HG03139 (cell line): ENCODE data around the gene NALCN.

Experiments used
- ATAC-seq: cut with Tn5 transposase; IDR thresholded peaks from one replicate; pipeline ENCODE4 v1.9.1; 2021; ENCODE audit not compliant: unreplicated experiment

The NALCN gene

DNA sequence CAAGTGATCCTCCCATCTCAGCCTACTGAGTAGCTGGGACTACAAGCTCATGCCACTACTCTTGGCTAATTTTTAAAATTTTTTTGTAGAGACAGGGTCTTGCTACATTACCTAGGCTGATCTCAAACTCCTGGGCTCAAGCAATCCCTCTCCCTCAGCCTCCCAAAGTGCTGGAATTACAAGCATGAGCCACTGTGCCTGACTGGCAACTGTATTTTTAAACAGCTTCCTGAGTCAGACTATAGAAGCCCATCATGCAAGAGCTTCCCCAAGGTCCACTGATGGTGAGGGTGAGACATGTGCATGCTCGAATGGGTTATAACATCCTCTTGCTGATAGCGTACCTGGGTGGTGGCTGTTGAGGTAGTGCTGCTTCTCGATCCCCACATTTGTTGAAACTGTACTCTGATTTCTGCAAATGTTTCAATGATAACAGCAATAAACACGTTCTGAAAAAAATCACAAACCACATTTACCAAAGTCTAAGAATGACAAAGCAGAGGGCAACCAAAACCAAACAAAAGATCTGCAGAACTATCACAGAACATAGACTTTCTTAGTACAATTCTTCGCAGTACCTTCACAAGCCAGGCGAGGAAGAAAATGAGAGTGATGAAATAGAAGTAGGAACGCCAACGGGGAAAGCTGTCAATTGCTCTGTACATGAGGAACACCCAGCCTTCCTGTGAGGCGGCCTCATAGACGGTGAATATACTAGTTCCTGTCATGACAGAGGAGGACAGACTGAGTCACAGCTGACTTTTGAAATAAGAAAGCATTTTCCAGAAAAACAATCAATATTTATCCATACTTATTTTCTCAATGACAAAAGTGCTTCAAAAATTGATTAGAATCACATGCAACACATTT is 124.4 kb downstream of the NALCN start:
- no peak for ATAC-seq

DNA sequence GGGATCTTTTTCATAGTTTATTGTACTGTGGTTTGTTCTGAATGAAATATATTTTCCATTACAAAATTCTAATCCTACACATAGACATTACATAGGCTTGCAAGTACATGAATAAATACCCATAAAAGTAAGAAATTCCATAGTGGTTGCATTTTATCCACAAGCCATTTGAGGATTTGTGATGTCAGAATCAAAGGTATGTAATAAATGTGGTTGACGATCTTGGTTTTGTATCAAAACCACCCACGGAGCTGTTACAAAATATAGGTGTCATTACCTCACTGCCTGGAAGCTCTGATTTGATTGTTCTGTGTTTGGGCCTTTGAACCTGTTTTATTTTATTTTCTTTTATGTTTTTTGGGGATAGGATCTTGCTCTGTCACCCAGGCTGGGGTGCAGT is 125.1 kb downstream of the NALCN start:
- no peak for ATAC-seq

DNA sequence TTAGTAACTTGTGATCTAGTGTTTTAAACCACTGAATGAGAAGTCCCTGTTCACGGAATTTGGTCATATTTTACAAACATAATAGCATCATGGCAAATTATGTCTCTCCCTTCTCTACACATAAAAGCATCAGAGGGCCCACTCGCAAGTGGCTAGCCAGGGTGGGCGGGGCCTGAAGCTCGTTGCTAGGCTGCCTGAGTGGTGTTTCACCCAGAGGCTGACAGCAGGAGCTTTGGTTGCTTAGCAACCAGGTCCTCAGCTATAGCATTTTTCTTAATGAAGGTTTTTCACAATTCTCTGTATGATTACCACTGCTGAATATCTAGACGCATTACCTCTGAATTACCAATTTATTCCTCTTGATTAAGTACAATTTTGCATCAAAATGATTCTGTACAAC is 126.5 kb downstream of the NALCN start:
- ATAC-seq, result no peak

DNA sequence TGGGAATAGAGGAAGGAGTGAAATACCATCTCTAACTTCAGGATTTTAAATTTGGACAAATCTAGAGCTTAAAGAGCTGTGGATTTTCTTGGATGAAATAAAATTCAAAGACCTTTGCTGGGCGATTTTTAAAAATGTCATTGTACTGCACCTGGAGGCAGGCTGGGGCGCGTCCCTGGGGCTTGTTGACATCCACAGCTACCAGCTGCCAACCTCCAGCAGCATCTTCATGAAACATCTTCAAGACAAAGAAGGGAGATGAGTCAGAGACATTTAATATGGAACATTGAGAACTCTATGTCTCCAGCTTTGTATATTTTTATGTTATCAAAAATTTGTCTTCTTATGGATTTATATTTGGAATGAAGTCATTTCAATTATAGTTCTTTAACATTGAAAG is 132.5 kb downstream of the NALCN start:
- ATAC-seq, result no peak

GRCh38 chr13:101272886-101273285 is 143.4 kb downstream of the NALCN start:
- no peak for ATAC-seq

DNA sequence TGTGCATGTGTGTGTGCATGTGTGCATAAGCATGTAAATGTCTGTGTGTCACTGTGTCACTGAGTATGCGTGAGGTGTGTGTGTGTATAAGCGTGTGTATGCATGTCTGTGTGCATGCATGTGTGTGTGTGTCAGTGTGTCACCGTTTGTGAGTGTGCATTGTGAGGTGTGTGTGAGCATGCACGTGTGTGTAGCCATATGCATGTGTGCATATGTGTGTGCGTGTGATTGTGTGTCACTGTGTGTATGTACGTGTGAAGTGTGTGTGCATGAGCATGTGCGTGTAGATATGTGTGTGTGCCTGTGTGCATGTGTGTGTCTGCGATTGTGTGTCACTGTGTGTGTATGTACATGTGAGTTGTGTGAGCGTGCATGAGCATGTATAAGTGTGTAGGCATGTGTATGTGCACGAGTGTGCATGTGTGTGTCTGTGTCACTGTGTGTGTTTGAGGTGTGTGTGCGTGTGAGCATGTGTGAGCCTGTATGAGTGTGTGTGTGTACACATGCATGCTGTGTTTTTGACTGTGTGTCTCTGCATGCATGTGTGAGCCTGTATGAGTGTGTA is 144.5 kb downstream of the NALCN start:
- no peak for ATAC-seq

GRCh38 chr13:101267656-101268055 is 148.7 kb downstream of the NALCN start:
- ATAC-seq, result no peak

DNA sequence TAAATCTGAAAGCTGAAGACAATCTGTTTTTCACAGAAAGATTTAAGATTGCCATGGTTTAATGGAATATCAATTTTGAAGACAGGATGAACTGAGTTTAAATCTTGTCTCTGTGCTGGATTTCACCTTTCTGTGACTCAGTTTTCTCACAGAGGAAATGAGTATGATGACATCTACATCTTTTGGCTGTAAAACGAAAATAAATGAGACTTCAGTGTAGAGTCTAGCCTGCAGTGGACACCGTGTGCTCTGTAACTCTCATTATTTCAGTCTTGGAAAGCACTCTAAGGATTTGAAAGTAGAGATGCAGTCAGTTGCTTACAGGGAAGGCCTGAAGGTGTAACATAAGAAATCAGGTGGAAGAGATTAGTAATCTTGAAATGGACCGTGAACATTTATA is 150.4 kb downstream of the NALCN start:
- no peak for ATAC-seq

DNA sequence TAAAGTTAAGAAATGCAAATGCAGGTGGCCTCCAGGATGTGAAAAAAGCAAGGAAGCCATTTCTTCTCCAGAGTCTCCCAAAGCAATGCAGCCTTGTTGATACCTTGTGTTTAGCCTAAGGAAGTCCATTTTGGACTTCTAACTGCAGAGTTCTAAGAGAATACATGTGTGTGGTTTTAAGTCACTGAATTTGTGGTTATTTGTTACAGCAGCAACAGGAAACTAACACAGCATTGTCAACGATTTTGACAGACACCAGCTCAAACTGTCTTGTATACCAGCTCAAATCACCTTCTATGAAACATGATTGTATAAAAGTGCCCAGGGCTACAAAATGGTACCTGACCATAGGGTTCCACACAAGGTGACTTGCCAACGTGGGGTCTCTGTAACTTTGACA is 151.4 kb downstream of the NALCN start:
- no peak for ATAC-seq

- peak; percentile 65 for ATAC-seq
These were observed 154.0 kb downstream of the NALCN start for GRCh38 chr13:101262306-101262705.

DNA sequence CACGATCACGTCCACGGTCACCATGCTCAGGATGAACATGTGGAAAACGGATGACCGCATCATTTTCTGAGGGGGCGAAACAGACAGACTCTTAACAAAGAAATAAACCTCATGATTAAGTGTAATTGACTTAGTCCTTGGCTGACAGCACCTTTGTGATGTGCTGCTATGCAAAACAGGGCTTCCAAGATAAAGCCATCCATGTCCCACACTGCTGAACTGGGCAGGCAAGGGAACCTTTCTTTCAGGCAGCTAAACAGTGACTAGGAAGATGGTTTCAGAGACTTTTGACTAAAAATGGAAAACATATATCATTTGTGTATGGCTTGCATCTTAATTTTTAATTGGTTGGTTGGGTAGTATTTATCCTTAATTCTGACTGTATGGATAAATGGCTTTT is 157.8 kb downstream of the NALCN start:
- ATAC-seq, result no peak

DNA sequence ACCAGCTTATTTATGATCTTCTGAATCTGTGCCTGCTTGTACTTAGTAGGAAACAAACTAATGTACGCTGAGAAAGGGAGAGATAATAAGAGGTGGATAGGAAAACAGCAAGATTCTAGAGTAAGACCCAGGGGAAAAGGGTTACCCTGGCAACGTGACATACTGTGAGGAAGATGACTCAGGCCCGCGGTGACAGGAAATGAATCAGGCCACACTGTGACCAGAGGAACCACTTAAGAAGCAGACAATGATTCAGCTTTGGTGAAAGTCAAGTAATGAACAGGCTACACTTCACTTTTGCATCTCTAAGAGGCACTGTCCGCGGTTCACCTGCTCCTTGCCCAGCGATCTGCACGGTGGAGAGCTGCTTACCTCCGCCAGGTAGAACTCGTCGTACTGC is 158.2 kb downstream of the NALCN start:
- ATAC-seq, result peak; percentile 97

- no peak for ATAC-seq
These were observed 167.4 kb downstream of the NALCN start for GRCh38 chr13:101248739-101249514.

DNA sequence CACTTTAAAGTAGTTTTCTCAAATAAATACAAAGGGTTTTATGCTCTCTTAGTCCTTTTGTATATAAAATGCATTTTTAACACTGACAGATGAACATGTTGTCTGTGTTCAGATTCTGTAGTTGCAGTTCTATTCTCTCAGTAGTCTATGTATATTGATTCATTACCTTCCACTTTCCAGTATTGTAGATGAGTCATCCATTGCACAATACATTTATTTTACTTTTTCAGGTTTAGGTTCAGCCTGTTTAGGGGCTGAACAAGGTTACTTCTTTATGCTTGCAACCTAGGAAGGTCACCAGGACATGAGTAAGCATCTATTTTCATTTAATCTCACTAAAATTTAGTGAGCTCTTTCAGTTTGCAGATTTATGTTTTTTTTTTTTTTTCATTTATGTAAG is 173.6 kb downstream of the NALCN start:
- no peak for ATAC-seq

- ATAC-seq, result no peak
These were observed 177.8 kb downstream of the NALCN start for GRCh38 chr13:101238555-101238954.

GRCh38 chr13:101231751-101232428 is 184.4 kb downstream of the NALCN start:
- ATAC-seq, result no peak

DNA sequence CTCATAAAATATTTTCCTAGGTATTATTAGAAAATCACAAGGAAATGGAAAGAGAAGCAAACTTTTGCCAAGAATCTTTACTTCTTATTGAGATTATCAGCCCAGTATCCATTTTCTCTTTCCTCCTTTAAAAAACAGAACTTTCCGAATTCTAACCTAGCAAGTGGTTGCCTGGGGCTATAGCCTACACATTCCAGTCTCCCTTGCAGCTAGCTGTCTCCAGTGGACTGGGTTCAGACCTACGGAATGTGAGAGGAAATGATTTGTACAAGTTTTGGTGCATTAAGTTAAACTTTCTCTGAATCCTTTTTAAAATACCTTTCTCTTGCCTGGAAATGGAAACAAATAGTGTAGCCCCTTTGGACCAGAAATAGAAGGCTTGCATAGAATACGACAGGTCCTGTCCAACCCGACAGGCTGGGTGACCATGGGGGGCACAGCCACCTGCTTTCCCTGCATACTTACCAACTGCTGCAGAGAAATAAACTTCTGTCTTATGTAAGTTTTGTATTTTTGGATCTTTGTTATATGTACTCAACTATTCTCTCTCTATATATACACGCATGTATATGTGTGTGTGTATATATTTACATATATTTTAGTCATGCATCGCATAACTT is 185.9 kb downstream of the NALCN start:
- no peak for ATAC-seq

- no peak for ATAC-seq
These were observed 196.6 kb downstream of the NALCN start for GRCh38 chr13:101219609-101220265.

DNA sequence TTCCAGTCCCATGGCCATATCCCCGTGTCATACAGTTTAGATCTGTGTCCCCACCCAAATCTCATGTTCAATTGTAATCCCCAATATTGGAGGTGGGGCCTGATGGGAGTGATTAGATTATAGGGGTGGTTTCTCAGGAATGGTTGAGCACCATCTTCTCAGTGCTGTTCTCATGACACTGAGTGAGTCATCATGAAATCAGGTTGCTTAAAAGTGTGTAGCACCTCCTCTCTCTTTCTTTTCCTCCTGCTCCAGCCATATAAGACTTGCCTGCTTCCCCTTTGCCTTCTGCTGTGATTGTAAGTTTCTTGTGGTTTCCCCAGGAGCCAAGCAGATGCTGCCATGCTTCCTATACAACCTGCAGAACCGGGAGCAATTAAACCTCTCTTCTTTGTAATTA is 197.8 kb downstream of the NALCN start:
- no peak for ATAC-seq

- ATAC-seq, result no peak
These were observed 199.2 kb downstream of the NALCN start for GRCh38 chr13:101217086-101217485.
